GM18520 (cell line): Measurements from ENCODE around the gene DOK5.

Experiments
- ATAC-seq: cut with Tn5 transposase; IDR thresholded peaks from one replicate; pipeline ENCODE4 v1.9.1; 2021; ENCODE audit not compliant: unreplicated experiment

DOK5 gene

GRCh38 chr20:54510541-54511129 is 35.2 kb downstream of the DOK5 start:
- ATAC-seq, result no peak

- ATAC-seq, result no peak
Observed at GRCh38 chr20:54512694-54513093, 37.3 kb downstream of the DOK5 start.

GRCh38 chr20:54514028-54514607 is 38.7 kb downstream of the DOK5 start:
- no peak for ATAC-seq

GRCh38 chr20:54515793-54516628 is 40.6 kb downstream of the DOK5 start:
- ATAC-seq, result no peak

- no peak for ATAC-seq
Observed at GRCh38 chr20:54517241-54517975, 42.0 kb downstream of the DOK5 start.

- ATAC-seq, result no peak
Observed at GRCh38 chr20:54524849-54525248, 49.5 kb downstream of the DOK5 start.

GRCh38 chr20:54525916-54526590 is 50.7 kb downstream of the DOK5 start:
- no peak for ATAC-seq

- no peak for ATAC-seq
Observed at GRCh38 chr20:54526801-54527200, 51.4 kb downstream of the DOK5 start.

GRCh38 chr20:54532573-54532972 is 57.2 kb downstream of the DOK5 start:
- ATAC-seq, result no peak

GRCh38 chr20:54534101-54534500 is 58.7 kb downstream of the DOK5 start:
- ATAC-seq, result no peak

GRCh38 chr20:54535033-54535432 is 59.6 kb downstream of the DOK5 start:
- ATAC-seq, result no peak

GRCh38 chr20:54535746-54536145 is 60.4 kb downstream of the DOK5 start:
- ATAC-seq, result no peak

- no peak for ATAC-seq
Observed at GRCh38 chr20:54539521-54540046, 64.2 kb downstream of the DOK5 start.

- no peak for ATAC-seq
Observed at GRCh38 chr20:54543369-54543768, 68.0 kb downstream of the DOK5 start.

GRCh38 chr20:54545676-54546358 is 70.4 kb downstream of the DOK5 start:
- no peak for ATAC-seq

GRCh38 chr20:54548849-54549248 is 73.5 kb downstream of the DOK5 start:
- no peak for ATAC-seq

- ATAC-seq, result no peak
Observed at GRCh38 chr20:54549658-54550326, 74.4 kb downstream of the DOK5 start.

GRCh38 chr20:54550776-54551396 is 75.5 kb downstream of the DOK5 start:
- ATAC-seq, result no peak

GRCh38 chr20:54554006-54554405 is 78.6 kb downstream of the DOK5 start:
- no peak for ATAC-seq
